Stimulated activated CD4-positive, alpha-beta T cell treated with anti-CD3 and anti-CD28 coated beads, Interleukin-12 subunit alpha, Interleukin-12 subunit beta, amount 100 ng/mL, for 24 hours (primary cell): ENCODE measurements around the gene MBD5.

Experiments used
- DNase-seq, 2 experiments: peaks; one replicate each; pipeline ENCODE4 v3.0.0-alpha.2; 2020; ENCODE audit warnings: low read depth in 2 of 2

The MBD5 gene

DNA sequence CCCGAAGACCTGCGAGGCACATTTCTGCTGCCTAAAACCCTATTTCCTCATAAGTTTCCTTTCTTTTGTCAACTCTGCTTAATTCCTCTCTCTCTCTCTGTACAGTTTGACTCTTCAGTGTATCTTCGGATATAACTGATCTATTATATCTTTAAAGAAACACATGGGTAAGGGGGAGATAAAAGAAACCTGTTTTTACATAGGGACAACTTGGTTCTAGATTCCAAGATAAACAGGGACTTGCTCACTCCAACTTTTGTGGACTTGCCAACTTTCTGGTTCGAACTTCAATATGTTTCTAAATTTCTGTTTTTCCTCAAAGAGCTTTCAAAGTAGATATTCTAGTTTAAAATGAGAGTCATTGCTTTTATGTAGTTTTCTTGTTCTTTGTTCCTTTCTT, 441.0 kb downstream of the MBD5 start:
- DNase-seq: no peak

DNA sequence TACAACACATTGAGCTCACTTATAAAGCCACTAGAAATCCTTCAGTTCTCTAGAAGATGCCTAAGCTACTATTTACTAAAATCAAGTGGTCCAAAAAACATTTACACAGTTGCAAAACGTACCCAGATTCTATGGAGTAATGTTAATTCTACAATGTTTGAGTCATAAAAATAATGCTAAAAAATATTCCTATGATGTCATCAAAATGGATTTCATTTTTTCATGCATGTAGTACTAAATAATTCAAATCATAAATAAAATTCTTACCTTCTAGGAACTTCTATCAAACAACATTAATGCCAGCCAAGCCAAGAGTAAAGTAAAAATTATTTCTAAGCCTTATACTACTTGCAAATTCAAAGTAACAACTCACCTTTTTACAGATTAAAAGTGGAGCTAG, 454.7 kb downstream of the MBD5 start:
- DNase-seq: no peak

DNA sequence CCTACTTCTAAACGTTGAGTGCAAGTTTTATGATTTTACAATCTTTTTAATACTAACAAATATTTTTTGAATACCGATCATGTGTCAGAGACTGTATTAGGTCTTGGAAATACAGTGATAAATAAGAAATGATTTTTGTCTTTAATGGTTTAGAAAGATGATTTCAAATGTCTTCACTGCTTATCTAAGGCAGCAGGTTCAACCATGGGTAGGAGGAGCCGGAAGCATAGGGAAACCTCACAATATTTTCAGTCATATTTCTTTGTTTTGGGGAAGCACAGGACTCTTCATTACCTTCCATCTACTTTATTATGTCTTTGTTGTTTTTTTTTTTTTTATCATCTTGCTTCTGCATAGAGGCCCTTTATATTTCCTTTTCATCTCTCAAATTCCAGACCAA, 458.5 kb downstream of the MBD5 start:
- DNase-seq: no peak

DNA sequence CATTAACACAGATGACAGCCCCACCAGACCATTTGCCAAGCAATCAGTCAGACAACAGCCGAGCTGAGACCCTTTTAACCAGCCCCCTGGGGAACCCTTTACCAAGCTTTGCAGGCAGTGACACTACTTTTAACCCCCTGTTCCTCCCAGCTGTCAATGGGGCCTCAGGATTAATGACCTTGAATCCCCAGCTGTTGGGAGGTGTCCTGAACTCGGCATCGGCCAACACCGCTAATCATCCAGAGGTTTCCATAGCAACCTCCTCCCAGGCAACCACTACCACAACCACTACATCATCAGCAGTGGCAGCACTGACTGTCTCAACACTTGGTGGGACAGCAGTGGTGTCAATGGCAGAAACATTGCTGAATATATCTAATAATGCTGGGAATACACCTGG, 462.8 kb downstream of the MBD5 start:
- DNase-seq: no peak

DNA sequence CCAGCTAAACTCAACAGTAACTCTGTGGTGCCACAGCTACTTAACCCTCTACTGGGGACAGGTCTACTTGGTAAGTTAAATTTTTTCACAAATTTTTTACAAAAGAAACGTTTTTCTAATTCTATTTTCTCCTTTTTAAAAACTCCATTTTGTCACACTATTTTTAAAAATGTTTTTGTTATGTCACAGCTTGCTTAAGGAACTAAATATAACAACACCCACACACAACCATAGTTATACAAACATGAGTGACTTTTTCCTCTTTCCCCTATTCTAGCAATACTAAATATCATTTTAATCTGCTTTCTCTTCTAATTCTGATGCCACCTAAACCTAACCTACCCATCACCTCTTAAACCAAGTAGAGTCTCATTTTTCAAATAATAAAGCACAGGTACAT, 463.2 kb downstream of the MBD5 start:
- no peak for DNase-seq

DNA sequence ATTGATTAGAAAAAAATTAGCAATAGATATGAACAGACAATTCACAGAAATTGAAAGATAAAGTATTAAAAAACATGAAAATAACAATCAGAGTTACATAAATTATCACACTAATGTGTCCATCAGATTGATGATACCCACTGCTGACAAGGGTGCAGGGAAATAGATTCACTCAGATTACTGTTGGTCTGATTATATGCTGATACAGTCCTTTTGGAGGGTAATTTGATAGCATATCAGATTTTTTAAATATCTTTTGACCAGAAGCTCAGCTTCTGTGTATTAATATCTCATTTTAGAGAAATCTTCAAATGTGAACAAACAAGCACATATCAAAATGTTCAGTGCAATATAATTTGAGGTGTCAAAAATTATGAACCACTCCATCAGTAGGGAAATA, 465.8 kb downstream of the MBD5 start:
- DNase-seq: no peak

DNA sequence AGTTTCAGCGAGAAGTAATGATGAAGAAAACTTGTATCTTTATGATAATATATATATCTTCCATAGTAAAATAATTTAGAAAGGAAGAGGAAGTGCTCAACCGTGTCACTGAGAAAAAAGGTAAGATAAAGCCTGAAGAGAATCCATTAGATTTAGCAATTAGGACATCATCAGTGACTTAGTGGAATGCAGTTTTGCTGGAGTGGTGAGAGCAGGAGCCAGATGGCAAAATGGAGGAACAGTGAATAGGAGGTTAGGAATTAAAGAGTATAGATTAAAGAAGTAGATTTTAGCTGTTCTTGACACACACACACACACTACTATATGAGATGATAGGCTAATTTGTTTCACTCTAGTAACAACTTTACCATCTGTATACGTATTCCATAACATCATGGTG, 466.5 kb downstream of the MBD5 start:
- no peak for DNase-seq

DNA sequence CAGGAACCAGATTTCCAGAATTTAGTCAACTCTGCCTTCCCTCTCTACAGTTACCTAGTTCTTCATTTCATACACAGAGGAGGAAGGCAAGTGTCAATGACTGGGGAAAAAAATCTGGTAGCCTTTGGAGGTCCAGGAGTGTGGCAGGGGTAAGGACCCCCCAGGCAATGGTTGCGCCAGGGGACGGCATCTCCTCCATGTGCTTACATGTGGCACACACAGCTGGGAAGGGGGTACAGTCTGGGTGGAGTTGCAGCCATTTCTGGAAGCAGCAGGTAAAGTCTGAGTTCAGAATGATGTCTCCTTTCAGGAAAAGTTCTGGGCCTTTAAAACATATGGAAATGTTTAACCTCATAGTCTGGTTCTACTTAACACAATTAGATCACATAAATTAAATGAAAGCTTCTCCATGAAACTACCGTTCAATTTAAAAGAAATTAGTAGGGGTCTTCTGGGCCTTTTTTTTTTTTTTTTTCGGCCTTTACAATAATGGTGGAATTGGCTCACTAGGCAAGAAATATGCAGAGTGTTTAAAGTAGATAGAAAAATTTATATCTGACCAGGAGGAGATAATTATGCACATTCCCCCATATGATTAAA, 470.0 kb downstream of the MBD5 start:
- no peak for DNase-seq

DNA sequence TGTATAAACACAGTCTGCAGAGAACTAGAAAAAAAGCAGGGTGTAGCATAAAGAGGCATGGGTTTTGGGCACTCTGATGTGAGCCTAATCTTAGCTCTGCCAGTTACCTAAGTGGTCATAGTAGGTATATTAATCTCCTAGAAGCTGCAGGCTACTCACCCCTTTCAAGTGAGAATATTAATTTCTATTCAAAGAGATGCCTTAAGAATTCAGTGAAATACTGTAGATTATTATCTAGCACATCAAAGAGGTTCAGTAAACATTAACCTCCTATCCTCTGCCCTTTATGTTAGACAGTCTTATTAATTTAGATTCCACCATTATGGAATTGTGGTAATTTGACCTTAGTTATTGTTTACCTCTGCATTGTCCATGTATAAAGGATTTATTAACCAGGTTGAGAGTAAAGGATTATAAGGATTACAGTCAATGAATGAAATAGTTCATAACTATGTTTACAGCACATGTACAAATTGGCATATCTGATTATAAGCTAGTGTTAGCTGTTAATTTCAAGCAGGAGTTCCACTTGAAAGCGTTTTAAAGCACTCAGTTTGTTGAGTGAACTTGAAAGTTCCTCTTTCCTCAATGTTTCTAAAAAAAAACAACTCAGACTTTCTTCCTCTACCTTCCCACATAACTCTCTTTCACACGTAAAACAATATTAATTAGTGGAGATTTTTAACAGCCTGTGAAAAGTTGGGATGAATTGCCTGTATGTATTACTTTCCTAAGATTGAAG, 473.1 kb downstream of the MBD5 start:
- no peak for DNase-seq

DNA sequence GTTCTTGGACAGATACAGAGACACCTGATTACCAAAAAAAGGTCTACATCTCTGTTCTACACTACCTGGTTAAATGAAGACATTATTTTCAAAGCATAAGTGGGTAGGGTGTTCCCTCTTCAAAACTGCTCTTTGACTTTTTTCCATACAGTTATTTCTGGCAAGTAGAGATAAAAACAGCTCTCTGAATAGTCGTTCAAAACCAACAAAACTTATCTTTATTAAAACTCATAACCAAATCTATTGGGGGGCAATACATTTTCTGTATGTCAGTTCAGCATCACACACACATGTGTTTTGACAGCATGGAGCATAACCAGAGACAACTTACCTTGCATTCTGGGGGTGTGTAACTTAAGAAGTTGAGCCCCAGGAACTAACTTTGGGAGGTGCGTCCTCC, 474.7 kb downstream of the MBD5 start:
- DNase-seq: no peak

DNA sequence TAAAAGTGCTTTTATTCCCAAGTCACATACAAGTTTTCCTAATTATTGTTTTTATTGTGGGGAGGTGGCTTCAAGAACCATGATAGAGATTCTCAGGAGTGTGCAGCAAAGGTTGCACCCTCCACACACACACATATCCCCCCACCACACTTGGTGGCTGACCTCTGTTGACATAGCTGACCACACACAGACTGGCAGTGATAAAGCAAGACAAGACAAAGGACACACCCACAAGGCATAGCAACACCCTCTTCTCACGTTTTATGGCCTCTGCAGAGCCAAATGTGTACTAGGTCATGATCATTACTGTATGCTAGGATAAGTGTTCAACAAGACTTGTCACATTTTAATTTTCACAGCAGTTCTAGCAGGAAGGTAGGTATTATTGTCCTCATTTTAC, 480.7 kb downstream of the MBD5 start:
- no peak for DNase-seq

DNA sequence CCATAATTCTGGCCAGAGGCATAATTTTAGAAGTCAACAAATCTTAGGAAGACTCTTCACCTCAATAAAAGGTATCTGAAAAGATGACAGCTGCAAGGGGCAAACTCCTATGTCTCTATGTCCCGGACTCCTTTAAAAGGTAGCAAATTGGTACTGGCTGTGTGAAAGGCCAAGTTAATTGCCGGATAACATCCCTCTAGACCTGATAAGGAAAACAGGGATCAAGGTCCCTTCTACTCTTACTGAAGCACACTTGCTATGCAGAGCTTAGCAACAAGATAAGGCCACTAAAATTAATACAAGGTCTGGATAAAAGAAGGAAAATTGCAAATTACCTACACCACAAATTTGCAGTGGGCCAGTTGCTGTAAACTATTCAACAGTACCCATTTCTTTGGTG, 482.6 kb downstream of the MBD5 start:
- no peak for DNase-seq

DNA sequence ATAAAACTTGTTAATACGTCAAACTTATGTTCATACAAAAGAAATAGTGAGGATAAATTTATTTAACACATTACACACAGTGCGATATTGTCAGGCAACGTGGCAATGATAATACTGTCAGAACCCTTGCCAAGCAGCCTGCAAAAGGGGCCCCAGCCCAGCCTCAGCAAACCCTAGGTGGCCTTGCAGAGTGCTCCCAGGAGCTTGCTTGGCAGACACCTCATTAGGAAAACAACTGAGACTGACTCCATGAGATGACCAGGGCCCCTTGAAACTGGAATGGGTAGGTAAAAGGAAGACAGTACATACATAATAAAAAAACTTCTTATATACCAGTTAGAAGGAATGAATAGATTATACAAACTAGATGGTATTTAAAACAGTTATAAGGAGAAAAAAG, 487.1 kb downstream of the MBD5 start:
- no peak for DNase-seq

DNA sequence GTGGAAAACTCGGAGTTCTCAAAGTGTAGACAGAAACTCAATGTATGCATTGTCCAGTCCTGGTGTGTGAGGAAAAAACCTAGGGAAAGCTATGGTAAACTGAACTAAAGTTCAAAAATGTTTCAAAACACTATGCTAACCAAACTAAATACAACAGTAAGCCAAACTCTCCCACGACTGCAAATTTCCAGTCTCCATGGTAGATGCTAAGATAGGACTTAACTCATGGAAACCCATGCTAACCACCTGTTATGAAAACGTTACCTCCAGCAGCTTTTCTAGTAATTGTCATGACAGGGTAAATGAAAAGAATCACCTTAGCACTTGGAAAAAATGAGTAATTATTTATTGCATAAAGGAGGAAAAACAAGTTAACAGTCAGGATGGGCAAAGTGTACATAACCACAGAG, 488.0 kb downstream of the MBD5 start:
- no peak for DNase-seq

DNA sequence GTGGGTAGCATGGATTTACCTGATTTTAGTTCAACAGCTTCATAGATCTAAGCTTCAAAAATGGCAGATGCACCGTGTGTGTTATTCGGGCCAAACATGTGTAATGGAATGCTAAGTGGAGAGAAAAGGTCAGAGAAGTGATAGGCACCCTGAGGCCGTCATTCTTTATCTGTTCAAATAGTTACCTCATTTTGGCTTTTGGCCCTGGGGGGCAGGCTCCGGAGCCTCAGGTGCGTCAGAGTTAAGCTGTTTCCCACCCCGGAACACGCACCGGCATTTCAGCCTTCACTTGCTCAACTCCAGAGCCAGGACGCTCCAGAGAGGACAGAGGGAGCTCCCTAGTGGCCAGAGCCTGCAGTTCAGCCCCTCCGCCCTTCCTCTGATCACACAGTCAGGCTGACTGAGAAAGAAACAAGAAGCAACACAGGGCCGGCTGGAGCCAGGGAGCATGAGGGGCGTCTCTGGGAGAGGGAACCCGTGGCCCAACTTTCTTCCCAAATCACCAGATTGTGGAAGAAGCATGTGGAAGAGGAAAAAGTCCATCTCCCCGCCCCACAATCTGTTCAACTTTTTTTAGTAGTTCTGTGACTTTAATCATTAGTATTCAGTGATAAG, 488.5 kb downstream of the MBD5 start:
- peak; percentile 66 to 84 for DNase-seq

DNA sequence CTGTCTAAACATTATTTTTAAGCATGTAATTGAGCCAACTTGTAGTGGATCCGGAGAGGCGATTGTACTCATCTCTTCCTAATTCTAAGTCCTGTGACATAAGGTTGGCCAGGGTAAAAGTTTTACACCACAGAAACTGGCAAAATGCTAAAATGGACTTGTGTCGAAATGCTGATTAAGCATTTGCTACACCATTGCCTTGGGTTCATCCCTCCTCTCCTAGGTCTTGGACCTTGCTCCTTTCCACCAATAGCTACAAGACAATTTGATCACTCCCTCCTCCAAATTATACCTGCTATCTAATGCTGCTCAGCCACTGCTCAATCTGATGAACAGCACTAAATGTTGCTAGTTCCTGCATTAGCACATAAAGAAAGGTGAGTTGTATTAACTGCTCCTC, 491.0 kb downstream of the MBD5 start:
- no peak for DNase-seq

DNA sequence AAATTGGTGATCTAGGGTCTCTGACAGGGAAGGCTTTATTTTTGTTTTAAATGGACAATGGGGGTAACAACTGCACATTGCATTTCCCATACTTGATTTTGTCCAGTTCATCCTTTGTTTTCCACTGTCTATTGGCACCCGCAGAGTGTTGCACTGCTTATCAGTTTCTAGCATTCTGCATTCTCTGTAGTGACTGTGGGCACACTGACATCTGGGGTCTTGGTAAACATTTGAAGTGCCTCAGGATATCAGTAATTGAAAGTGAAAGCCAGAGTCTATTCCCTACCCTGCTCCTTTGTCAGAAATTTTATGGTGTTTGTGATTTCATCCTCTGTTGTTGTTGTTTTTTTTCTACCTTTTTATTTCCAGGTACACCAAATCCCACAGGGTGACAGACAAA, 491.6 kb downstream of the MBD5 start:
- DNase-seq: no peak

DNA sequence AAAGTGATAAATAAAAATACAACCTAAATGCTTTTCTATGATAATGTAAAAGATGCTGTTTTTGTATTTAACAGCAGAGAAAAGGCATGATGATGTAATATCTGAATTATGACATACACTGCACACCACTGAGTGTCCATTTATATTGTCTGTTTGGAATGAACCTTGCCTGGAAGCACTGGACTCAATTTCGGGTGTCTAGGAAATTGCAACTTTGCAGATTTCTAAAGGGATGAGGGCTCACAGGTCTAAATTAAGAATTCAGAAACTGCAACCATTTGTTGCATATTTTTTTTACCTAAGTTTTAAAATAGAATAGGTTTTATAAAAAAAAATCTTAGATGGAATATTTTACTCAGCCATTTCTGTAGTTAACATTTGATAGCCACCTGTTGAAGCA, 492.5 kb downstream of the MBD5 start:
- DNase-seq: no peak

DNA sequence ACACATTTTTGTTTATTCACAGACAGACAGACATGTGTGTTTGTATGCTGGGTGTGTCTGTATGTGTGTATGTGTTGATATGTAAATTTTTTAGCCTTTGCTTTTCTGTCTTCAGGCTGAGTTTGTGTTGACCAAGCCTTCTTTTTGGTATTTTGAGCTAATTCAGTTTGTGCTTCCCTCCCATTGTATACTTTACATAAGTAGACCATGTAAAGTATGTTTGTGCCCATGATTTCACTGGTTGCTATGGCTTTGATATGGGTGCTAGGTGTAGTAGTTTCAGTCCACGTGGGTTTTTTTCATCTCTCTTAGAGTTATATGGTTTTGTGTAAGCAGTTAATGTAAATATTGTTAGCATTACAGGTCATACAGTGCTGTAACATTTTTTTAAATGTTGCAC, 494.2 kb downstream of the MBD5 start:
- DNase-seq: no peak

DNA sequence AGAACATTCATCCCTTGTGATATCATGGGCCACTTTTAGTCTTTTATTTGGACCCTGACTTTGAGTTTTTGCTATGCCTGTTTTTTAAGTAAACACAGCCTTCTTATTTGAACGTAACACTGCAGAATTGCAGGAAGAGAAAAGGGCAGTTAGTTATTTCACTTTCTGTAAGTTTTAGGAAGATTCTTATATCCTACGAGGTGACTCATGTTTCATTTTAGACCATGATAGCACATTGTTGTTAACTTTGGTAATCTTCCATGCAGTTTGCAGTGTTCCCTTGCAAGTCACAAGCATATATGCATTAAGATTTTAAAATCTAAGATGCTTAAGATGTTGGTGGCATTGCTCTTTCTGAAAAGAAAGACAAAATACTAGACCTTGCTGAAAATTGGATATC, 495.1 kb downstream of the MBD5 start:
- no peak for DNase-seq

DNA sequence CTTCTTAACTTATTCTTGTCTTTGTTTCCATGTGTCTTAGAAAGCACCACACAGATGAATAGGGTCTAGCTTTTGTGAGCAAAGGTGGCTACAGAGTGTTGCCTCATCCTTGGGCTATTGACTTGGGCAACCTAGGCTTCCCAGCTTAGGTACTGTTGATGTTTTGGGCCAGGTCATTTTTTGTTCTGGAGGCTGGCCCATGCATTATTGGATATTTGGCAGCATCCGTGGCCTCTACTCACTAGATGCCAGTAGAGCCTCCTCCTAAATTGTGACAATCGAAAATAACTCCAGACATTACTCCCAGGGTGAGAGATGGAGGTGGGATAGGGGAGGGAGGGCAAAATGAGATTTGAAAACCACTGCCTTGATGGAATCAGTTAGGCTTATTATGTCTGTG, 496.4 kb downstream of the MBD5 start:
- DNase-seq: no peak

DNA sequence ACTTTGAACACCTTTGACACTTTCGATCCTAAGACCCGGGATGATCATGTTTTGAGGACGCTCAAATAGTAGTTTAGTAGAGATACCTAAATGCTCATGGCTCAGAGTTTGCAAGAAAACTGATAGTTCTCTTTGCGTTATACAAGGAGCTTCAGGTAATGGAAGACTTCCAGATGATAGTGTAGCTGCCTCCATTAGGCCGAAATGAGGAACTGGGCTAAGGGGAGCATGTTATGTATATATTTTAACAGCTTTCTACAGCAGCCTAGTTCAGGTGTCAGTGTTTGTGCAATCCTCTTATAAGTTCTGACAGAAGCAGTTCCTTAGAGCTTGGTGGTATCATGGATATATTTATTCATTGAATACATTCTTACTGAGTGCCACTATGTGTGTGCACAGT, 496.9 kb downstream of the MBD5 start:
- no peak for DNase-seq

DNA sequence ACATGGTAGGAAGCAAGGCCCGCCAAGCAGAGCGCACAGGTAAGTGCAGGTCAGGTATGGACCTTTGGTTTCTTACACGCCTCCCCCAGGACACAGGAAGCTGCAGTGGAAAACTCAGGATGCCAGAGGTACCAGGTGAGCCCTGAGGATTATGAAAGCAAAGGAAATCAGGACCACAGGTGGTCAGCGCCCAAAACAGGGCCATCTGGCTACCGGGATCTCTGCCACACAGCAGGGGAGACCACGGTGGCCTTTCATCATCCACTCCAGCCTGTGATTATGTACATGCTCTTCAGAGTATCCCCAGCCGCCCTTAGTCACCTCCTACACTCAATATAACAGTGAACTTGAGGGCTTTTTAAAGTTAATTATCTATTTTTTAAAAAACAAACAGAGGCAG, 498.1 kb downstream of the MBD5 start:
- DNase-seq: no peak

DNA sequence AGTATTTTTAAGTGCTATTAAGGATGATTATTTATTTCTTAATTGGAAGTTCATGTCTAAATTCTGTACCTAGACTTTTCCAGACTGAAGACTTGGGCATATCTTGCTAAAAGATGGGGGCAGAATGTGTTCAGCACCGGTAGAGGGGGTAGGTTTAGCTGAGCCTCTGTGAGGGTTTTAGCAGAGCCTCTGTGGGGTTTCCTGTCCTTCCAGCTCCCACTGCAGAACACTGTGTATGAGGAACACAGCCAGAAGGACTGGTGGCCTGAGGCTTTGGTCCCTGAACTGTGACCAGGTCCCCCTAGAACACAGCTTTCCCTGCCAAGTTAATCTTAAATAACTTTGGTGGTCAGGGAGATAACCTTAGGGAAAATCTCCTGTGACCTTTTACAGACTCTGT, 500.3 kb downstream of the MBD5 start:
- DNase-seq: no peak
